ENCODE data around the gene NPIPA5. TPM values are rescaled to one million over a fixed set of nuclear protein-coding genes. Genes with fewer than 3 reads are reported as not detected.

Gene NPIPA5
- total and polyA plus RNA-seq, 2 of the 13 experiments (the other 11 are each of a cell fraction or from before 2014, with no cell fraction given), result 9.7 to 21.5 TPM

DNA sequence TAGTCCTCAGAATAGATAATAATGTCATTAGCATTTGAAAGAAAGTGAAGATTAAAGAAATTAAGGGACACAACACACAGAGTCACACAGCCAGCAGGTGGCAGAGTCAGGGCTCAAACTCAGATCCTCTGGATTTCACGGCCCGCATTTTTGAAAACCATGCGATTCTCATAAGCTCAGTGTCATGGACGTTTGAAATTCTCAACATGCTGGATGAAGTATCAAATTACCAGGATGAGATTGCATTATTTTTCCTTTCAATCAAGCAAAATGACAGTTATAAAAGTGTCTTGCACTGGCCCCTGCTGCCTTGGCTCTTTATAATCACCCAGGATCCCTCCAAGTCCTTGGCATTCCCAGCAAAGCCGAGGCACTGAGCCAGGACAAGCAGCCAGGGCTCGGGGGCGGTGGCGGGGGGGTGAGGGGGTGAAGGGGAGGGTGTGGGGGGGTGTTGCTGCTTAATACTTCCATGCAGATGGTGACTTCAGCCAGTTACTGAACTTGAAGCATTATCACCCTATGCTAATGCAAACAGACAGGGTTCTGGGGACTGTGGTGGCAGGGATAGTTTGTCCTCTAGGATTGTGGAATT, 49.6 kb upstream of the NPIPA5 start (continued):
- TF ChIP-seq, protein P1, sequence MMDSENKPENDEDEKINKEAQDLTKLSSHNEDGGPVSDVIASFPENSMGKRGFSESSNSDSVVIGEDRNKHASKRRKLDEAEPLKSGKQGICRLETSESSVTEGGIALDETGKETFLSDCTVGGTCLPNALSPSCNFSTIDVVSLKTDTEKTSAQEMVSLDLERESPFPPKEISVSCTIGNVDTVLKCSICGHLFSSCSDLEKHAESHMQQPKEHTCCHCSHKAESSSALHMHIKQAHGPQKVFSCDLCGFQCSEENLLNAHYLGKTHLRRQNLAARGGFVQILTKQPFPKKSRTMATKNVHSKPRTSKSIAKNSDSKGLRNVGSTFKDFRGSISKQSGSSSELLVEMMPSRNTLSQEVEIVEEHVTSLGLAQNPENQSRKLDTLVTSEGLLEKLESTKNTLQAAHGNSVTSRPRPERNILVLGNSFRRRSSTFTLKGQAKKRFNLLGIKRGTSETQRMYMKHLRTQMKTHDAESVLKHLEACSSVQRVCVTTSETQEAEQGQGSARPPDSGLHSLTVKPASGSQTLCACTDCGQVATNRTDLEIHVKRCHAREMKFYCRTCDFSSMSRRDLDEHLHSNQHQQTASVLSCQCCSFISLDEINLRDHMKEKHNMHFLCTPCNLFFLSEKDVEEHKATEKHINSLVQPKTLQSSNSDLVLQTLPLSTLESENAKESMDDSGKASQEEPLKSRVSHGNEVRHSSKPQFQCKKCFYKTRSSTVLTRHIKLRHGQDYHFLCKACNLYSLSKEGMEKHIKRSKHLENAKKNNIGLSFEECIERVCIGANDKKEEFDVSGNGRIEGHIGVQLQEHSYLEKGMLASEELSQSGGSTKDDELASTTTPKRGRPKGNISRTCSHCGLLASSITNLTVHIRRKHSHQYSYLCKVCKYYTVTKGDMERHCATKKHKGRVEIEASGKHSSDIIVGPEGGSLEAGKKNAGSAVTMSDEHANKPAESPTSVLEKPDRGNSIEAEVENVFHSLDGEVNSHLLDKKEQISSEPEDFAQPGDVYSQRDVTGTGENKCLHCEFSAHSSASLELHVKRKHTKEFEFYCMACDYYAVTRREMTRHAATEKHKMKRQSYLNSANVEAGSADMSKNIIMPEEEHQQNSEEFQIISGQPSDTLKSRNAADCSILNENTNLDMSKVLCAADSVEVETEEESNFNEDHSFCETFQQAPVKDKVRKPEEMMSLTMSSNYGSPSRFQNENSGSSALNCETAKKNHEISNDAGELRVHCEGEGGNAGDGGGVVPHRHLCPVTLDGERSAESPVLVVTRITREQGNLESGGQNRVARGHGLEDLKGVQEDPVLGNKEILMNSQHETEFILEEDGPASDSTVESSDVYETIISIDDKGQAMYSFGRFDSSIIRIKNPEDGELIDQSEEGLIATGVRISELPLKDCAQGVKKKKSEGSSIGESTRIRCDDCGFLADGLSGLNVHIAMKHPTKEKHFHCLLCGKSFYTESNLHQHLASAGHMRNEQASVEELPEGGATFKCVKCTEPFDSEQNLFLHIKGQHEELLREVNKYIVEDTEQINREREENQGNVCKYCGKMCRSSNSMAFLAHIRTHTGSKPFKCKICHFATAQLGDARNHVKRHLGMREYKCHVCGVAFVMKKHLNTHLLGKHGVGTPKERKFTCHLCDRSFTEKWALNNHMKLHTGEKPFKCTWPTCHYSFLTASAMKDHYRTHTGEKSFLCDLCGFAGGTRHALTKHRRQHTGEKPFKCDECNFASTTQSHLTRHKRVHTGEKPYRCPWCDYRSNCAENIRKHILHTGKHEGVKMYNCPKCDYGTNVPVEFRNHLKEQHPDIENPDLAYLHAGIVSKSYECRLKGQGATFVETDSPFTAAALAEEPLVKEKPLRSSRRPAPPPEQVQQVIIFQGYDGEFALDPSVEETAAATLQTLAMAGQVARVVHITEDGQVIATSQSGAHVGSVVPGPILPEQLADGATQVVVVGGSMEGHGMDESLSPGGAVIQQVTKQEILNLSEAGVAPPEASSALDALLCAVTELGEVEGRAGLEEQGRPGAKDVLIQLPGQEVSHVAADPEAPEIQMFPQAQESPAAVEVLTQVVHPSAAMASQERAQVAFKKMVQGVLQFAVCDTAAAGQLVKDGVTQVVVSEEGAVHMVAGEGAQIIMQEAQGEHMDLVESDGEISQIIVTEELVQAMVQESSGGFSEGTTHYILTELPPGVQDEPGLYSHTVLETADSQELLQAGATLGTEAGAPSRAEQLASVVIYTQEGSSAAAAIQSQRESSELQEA (CRISPR knock-in tag; IDR thresholded peaks at IDR 0.05; ENCODE audit: not compliant biosample characterization), result no peak
- TF ChIP-seq ATF7 (IDR thresholded peaks at IDR 0.05), result no peak
- no peak for TF ChIP-seq ATF7 (CRISPR knock-in tag; IDR thresholded peaks at IDR 0.05)
- no peak for TF ChIP-seq ZNF747 (CRISPR knock-in tag; IDR thresholded peaks at IDR 0.05; ENCODE audit: borderline replicate concordance)
- TF ChIP-seq ARNT (IDR thresholded peaks at IDR 0.05), result no peak
- TF ChIP-seq SAP130 (CRISPR knock-in tag; IDR thresholded peaks at IDR 0.05; ENCODE audit: low read depth), result 0 out of 2 replicates have a peak, but pooled peaks have one; percentile 39
- TF ChIP-seq ZNF441 (CRISPR knock-in tag; IDR thresholded peaks at IDR 0.05; ENCODE audit: borderline replicate concordance), result no peak
- no peak for TF ChIP-seq ZNF672 (CRISPR knock-in tag; IDR thresholded peaks at IDR 0.05)
- TF ChIP-seq, protein P2, sequence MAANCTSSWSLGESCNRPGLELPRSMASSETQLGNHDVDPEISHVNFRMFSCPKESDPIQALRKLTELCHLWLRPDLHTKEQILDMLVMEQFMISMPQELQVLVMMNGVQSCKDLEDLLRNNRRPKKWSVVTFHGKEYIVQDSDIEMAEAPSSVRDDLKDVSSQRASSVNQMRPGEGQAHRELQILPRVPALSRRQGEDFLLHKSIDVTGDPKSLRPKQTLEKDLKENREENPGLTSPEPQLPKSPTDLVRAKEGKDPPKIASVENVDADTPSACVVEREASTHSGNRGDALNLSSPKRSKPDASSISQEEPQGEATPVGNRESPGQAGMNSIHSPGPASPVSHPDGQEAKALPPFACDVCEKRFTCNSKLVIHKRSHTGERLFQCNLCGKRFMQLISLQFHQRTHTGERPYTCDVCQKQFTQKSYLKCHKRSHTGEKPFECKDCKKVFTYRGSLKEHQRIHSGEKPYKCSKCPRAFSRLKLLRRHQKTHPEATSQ (CRISPR knock-in tag; IDR thresholded peaks at IDR 0.05; ENCODE audit: borderline replicate concordance), result peak; percentile 71; the same call in 1 of the 2 replicates
- no peak for TF ChIP-seq DR1 (CRISPR knock-in tag; IDR thresholded peaks at IDR 0.05)
- TF ChIP-seq MEIS2 (CRISPR knock-in tag; IDR thresholded peaks at IDR 0.05), result no peak
- TF ChIP-seq ZNF468 (CRISPR knock-in tag; IDR thresholded peaks at IDR 0.05), result no peak
- no peak for TF ChIP-seq ISX (CRISPR knock-in tag; conservative IDR thresholded peaks at IDR 0.05)
- TF ChIP-seq RAD21 (CRISPR knock-in tag; IDR thresholded peaks at IDR 0.05), result peak; percentile 86
- no peak for TF ChIP-seq GATAD1 (CRISPR knock-in tag; IDR thresholded peaks at IDR 0.05)
- TF ChIP-seq PHF21A (CRISPR knock-in tag; IDR thresholded peaks at IDR 0.05), result no peak
- peak; percentile 97 for TF ChIP-seq SMC3 (IDR thresholded peaks at IDR 0.05; ENCODE audit: low read length)
- TF ChIP-seq ZFYVE20 (CRISPR knock-in tag; IDR thresholded peaks at IDR 0.05; ENCODE audit: borderline replicate concordance, low read depth), result no peak
- no peak for TF ChIP-seq ZNF598 (CRISPR knock-in tag; IDR thresholded peaks at IDR 0.05; ENCODE audit: borderline replicate concordance)
- TF ChIP-seq, protein P3, sequence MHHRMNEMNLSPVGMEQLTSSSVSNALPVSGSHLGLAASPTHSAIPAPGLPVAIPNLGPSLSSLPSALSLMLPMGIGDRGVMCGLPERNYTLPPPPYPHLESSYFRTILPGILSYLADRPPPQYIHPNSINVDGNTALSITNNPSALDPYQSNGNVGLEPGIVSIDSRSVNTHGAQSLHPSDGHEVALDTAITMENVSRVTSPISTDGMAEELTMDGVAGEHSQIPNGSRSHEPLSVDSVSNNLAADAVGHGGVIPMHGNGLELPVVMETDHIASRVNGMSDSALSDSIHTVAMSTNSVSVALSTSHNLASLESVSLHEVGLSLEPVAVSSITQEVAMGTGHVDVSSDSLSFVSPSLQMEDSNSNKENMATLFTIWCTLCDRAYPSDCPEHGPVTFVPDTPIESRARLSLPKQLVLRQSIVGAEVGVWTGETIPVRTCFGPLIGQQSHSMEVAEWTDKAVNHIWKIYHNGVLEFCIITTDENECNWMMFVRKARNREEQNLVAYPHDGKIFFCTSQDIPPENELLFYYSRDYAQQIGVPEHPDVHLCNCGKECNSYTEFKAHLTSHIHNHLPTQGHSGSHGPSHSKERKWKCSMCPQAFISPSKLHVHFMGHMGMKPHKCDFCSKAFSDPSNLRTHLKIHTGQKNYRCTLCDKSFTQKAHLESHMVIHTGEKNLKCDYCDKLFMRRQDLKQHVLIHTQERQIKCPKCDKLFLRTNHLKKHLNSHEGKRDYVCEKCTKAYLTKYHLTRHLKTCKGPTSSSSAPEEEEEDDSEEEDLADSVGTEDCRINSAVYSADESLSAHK (CRISPR knock-in tag; IDR thresholded peaks at IDR 0.05; ENCODE audit: borderline replicate concordance), result no peak

Measured in HepG2 (cell line).